GM19025 (cell line): Measurements from ENCODE around the gene PLCB1.
"Not testable (repeated sequence)": the region's sequence is repeated elsewhere in the genome, so short reads cannot be mapped to it uniquely, and the experiment has no call there.

Experiments used
- ATAC-seq: cut with Tn5 transposase; IDR thresholded peaks from one replicate; pipeline ENCODE4 v1.9.1; 2021; ENCODE audit warnings: mild to moderate bottlenecking, low read depth, moderate library complexity; ENCODE audit not compliant: unreplicated experiment

PLCB1 gene

GRCh38 chr20:8571611-8572010 is 439.5 kb downstream of the PLCB1 start:
- ATAC-seq = no peak

GRCh38 chr20:8573686-8574085 is 441.6 kb downstream of the PLCB1 start:
- no peak for ATAC-seq

GRCh38 chr20:8575114-8575513 is 443.0 kb downstream of the PLCB1 start:
- ATAC-seq = no peak

- ATAC-seq = no peak
Observed at GRCh38 chr20:8578161-8578865, 446.2 kb downstream of the PLCB1 start.

GRCh38 chr20:8579035-8579434 is 447.0 kb downstream of the PLCB1 start:
- ATAC-seq = no peak

GRCh38 chr20:8581446-8582183 is 449.5 kb downstream of the PLCB1 start:
- no peak for ATAC-seq

GRCh38 chr20:8583012-8583565 is 451.0 kb downstream of the PLCB1 start:
- no peak for ATAC-seq

GRCh38 chr20:8583566-8584043 is 451.5 kb downstream of the PLCB1 start:
- no peak for ATAC-seq

GRCh38 chr20:8587251-8587650 is 455.2 kb downstream of the PLCB1 start:
- no peak for ATAC-seq

- no peak for ATAC-seq
Observed at GRCh38 chr20:8587810-8588209, 455.7 kb downstream of the PLCB1 start.

GRCh38 chr20:8589956-8590355 is 457.9 kb downstream of the PLCB1 start:
- no peak for ATAC-seq

GRCh38 chr20:8600910-8601541 is 469.0 kb downstream of the PLCB1 start:
- ATAC-seq = not testable (repeated sequence)

- peak; percentile 80 for ATAC-seq
Observed at GRCh38 chr20:8601542-8601912, 469.5 kb downstream of the PLCB1 start.

GRCh38 chr20:8602389-8603116 is 470.5 kb downstream of the PLCB1 start:
- peak; percentile 77 for ATAC-seq

- no peak for ATAC-seq
Observed at GRCh38 chr20:8608470-8608869, 476.4 kb downstream of the PLCB1 start.

GRCh38 chr20:8616792-8617191 is 484.7 kb downstream of the PLCB1 start:
- no peak for ATAC-seq

GRCh38 chr20:8621001-8621400 is 488.9 kb downstream of the PLCB1 start:
- no peak for ATAC-seq

GRCh38 chr20:8624046-8624445 is 492.0 kb downstream of the PLCB1 start:
- no peak for ATAC-seq

GRCh38 chr20:8624616-8625015 is 492.6 kb downstream of the PLCB1 start:
- ATAC-seq = no peak

- no peak for ATAC-seq
Observed at GRCh38 chr20:8627340-8628004, 495.4 kb downstream of the PLCB1 start.
